Measurements from ENCODE around the gene HDAC4.

Gene HDAC4

DNA sequence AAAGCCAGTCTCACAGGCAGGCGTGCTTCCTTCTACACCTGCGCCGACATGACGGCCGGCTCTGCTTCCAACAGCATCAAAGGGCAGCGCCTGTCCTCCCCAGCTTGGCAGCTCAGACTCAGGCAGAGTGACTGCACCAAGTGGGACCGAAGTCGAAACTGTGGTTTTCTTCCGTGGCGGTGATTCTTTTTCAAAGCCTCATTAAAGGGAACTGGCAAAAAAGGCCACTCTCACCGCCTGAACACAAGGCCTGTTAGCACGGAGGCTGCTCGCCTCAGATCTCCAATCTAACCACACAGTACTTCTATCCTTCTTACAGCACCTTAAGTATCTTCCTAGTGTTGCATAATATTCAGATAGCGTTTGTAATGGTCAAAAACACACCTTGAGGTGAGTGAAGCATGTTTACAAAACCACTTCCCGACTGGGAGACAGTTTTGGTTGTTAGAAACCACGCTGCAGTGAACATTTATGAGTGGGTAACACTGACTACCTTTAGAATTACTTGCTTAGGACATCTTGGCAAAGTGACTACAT, 236.4 kb downstream of the HDAC4 start:
- H3K4me3 ChIP-seq (ENCODE audit: control insufficient read depth, low read depth, low read length): no peak overlapping the region
- TF ChIP-seq, protein P1, sequence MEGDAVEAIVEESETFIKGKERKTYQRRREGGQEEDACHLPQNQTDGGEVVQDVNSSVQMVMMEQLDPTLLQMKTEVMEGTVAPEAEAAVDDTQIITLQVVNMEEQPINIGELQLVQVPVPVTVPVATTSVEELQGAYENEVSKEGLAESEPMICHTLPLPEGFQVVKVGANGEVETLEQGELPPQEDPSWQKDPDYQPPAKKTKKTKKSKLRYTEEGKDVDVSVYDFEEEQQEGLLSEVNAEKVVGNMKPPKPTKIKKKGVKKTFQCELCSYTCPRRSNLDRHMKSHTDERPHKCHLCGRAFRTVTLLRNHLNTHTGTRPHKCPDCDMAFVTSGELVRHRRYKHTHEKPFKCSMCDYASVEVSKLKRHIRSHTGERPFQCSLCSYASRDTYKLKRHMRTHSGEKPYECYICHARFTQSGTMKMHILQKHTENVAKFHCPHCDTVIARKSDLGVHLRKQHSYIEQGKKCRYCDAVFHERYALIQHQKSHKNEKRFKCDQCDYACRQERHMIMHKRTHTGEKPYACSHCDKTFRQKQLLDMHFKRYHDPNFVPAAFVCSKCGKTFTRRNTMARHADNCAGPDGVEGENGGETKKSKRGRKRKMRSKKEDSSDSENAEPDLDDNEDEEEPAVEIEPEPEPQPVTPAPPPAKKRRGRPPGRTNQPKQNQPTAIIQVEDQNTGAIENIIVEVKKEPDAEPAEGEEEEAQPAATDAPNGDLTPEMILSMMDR (IDR thresholded peaks at IDR 0.05; ENCODE audit: control insufficient read depth, insufficient read depth, low read depth, low read length, missing control alignments): no peak
- DNase-seq (ENCODE audit: low read depth): no peak

DNA sequence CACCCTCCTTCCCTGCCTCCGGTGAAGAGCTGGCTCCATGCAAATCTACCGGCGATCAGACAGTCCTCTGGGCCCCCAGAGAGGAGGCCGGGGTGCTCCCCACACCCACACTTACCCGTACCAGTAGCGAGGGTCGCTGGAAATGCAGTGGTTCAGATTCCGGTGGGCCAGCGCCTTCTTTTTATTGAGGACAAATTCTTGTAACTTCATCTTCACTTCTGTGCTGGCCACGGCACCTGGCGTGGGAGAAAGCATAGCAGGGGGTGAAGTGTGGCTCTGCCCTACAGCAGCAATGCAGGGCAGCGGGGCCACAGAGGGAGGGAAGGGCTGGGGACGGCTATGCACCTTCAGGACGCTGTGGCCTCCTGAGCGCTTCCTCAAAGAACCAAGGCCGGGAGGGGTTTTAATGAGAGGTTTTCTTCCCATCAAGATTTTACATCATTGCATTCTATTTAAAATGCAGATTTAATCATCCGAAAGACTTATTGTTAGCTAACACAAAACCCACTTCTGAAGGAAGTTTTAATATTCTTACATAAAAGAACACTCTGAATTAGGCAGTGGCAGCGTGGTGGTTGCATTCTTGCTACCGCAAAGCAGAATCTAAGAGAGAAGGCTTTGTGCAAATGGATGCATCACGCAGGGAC, 237.0 kb downstream of the HDAC4 start:
- H3K4me3 ChIP-seq (ENCODE audit: control insufficient read depth, low read depth, low read length): no peak overlapping the region
- TF ChIP-seq, protein P1 (IDR thresholded peaks at IDR 0.05; ENCODE audit: control insufficient read depth, insufficient read depth, low read depth, low read length, missing control alignments): no peak
- no peak for DNase-seq (ENCODE audit: low read depth)

DNA sequence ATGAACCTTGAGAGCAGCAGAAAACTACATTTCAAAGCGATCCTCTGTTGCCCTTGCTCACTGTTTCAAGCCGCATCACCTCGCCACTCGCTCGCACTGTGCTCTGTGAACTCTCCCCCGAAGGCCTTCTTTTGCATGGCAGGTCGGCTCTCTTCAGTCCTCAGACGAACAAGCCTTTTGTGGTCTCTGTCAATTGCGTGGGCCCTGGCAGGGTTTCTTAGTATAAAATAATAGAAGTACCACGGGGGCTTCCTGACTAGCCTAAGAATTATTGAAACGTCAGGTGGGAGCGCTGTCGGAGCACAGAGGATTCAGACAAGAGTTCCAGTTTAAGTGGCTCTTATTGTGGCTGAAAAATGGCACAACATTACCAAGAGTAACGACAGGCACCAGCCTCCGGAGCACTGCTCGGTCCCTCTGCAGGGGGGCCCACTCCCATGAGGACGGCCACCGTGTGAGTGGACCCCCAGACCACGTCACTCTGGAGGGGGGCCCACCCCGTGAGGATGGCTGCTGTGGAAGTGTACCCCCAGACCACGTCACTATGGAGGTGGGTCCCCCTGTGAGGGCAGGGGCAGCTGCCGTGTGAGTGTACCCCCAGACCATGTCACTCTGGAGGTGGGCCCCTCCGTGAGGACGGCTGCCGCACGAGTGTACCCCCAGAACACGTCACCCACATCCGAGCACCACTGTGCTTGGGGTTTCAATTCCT, 237.7 kb downstream of the HDAC4 start:
- TF ChIP-seq, protein P1 (IDR thresholded peaks at IDR 0.05; ENCODE audit: control insufficient read depth, insufficient read depth, low read depth, low read length, missing control alignments): no peak
- H3K4me3 ChIP-seq (ENCODE audit: control insufficient read depth, low read depth, low read length): no peak overlapping the region
- no peak for DNase-seq (ENCODE audit: low read depth)

DNA sequence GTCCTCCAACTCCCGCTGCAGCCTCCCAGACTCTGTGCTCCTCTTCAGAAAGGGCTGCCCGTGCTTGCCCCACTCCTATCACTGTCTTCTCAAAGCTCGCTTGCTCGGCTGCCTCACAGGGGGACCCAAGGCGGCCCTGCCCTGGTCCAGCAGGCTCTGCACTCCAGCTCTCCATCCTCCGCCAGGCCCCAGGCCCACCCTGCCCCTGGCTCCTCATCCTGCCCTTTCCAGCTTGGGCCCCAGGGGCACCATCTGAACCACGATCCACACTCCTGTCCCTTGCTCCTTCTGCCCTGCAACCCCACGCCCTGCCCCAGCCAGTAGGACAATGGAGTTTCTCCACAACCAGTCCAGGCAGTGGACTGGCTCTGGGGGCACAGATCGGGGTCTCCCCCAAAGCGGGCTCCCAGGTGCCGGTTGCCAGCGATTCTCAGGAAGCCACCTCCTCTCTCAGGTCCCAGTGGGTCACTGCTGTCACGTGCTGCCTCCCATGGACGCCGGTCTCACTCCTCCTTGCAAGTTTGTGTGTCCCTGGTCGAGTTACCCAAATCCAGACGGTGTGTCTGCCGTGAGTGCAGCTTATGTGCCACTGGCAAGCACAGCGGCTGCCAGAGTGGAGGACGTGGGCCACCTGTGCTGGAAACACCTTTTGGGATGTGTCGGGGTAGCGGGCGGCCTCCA, 238.5 kb downstream of the HDAC4 start:
- no peak overlapping the region for H3K4me3 ChIP-seq (ENCODE audit: control insufficient read depth, low read depth, low read length)
- no peak for DNase-seq (ENCODE audit: low read depth)
- TF ChIP-seq, protein P1 (IDR thresholded peaks at IDR 0.05; ENCODE audit: control insufficient read depth, insufficient read depth, low read depth, low read length, missing control alignments): no peak

DNA sequence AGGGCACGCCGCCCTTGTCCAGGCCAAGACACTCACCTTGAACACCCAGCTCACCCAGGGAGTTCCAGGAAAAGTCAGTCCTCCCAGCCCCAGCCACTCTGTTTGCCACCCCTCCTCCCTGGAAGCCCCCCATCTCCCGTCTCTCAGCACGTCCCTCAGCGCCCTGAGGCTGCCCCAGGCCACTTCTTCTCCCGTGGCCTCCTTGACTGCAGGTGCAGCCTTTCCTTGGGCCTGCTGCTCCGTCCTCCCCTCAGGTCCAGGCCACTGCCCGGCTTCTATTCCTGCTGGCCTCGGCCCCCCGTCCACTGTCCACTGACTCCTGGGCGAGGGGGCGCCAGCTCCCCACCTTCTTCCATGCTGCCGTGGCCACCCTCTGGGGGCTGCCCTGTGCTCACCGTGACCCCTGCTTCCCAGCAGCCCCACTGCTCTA, 239.1 kb downstream of the HDAC4 start:
- TF ChIP-seq, protein P1 (IDR thresholded peaks at IDR 0.05; ENCODE audit: control insufficient read depth, insufficient read depth, low read depth, low read length, missing control alignments): no peak

DNA sequence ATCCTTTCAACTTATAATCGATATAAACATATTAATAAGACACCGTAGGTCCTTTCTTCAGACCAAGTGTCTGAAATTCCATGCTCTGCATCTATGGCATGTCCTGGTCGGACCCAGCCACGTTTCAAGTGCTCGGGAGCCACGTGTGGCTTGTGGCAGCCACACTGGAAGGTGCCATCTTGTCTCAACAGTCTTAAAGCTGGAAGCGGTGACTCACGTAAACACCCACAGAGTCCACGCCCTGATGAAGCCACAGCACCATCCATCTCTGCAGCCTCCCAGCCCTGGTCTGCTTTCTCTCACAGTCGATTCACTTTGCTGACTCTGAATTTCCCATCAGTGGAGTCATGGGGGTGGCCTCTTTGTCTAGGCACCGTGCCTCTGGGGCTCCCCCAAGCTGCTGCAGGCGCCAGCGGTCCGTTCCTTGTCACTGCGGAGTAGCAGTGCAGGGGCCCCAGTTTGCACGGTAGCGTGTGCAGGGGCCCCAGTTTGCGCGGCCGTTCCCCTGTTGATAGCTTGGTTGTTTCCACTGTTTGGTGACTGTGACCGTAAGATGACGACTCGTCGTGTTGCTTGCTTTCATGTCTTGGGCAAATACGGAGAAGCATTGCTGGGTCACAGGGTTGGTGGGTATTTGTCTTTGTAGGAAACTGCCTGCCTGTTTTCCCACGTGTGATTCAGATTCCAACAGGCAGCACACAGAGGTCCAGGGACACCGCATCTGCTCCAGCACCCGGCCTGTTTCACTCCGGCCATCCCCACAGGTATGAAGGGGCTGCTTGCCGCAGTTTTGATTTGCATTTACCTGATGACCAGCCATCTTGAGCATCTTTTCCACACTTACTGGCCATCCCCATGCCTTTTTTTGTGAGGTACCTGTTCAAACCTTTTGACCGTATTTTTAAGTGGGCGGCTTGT, 240.3 kb downstream of the HDAC4 start:
- H3K4me3 ChIP-seq (ENCODE audit: control insufficient read depth, low read depth, low read length): no peak overlapping the region
- DNase-seq (ENCODE audit: low read depth): no peak
- TF ChIP-seq, protein P1 (IDR thresholded peaks at IDR 0.05; ENCODE audit: control insufficient read depth, insufficient read depth, low read depth, low read length, missing control alignments): no peak

More for the DNA sequence above, 239.1 kb downstream of the HDAC4 start:
- H3K4me3 ChIP-seq (ENCODE audit: control insufficient read depth, low read depth, low read length): no peak overlapping the region
- no peak for DNase-seq (ENCODE audit: low read depth)

Measured in AG09309 (cell line).